ENCODE data around the gene B9D1.

Gene B9D1

GRCh38 chr17:19362277-19363113, at the start of gene B9D1:
B9D1 (minus strand) TSS chr17:19362723; CDS start chr17:19362569, 154 bp downstream.
- DNase-seq (ENCODE audit: low read depth in 2 of 2, low spot score in 1 of 2), result peak; percentile 86 to 91

DNA sequence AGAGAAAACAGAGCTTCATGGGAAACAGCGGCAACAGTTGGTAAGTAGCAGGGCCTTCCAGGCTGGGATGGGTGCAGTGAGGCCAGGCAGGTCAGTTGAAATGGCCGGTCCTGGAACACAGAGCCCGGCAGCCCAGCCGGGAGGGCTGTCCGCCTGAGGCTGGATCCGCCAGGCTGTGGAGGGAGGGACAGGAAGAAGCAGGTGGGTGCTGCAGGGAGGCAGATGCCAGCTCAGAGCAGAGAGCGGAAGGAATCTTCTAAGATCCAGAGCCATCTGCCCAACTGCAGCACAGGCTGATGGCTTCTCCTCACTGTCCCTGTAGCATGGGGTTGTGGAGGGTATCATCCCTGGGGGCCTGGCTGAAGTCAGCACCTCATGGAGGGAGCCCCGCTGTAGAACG, 49.1 kb upstream of the B9D1 start:
- DNase-seq (ENCODE audit: low read depth in 2 of 2, low spot score in 1 of 2), result no peak

GRCh38 chr17:19410875-19411620, 48.5 kb upstream of the B9D1 start, which contains the start of gene RNF112:
RNF112 (plus strand) TSS chr17:19411232; CDS start chr17:19411409, 177 bp downstream.
- no peak for DNase-seq (ENCODE audit: low read depth in 2 of 2, low spot score in 1 of 2)

DNA sequence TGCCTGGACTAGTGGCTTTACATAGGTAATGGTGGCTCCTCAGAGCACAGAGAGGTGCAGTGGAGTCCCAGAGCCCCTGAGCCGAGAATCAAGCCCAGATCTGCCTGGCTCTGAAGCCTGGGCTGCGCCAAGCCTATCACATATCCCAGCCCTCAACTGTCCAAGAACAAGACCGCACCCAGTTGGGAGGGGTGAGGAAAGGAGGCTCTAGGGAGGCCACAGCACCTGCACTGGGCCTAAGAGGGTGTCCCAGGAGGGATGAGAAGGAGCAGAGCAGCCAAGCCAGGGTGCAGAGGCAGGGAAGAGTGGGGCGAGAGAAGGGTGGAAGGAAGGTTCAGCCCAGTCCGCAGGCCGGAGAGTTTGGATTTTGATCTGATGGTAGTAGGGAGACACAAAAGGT, 47.6 kb upstream of the B9D1 start:
- DNase-seq (ENCODE audit: low read depth in 2 of 2, low spot score in 1 of 2), result no peak

- DNase-seq (ENCODE audit: low read depth in 2 of 2, low spot score in 1 of 2), result no peak
These were observed 47.0 kb upstream of the B9D1 start for GRCh38 chr17:19409509-19409908.

DNA sequence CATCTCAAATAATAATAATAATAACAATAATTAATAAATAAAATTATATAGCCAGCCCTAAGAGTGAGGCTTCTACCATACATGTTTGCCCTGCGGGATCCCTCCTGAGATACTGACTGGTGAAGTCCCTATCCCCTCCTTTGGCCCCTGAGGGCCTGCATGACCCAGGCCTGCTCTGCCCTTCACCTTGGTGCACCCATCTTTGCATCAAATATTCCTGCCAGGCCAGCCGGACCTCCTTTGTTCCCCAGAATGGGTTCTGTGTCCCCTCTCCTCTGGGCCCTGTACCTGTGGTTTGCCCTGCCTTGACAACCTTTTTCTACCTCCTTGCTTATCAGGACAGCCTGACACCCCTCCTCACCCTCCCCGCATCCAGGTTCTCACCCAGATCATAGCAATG, 46.5 kb upstream of the B9D1 start:
- no peak for DNase-seq (ENCODE audit: low read depth in 2 of 2, low spot score in 1 of 2)

GRCh38 chr17:19408346-19408710, 45.8 kb upstream of the B9D1 start:
- no peak for DNase-seq (ENCODE audit: low read depth in 2 of 2, low spot score in 1 of 2)

DNA sequence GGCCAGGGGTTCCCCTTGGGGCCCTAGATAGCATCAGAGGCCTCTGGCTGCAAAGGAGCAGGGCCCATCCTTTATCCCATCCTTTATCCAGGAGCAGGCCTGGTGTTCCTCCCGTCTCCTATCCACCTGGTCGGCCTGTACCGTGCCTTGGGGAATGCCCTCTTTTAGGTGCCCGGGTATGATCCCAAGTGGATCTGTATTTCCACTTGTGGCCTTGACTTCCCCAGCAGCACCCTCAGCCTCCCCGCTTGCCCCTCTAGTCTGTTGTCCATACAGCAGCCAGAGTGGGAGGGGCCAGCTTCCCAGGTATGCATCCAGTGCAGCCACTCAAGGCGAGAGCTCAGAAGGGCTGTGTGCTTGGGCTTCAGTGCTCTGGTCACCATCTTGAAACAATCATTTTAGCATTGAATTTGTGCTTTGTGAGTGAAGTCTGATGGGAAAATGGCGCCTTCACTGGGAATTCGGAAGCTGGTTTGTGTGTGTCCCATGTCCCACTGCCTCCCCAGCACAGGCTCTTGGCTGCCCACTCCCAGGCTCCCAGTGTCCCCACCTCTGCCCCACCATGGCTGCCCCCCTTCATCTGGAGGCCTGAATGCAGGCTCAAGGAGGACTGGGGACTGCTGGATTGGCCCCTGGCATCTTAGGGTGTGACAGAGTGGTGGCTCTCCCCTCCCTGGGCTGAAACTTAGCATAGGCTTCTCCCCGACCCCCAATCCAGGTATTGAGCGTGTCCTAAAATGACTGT, 45.2 kb upstream of the B9D1 start:
- no peak for DNase-seq (ENCODE audit: low read depth in 2 of 2, low spot score in 1 of 2)

DNA sequence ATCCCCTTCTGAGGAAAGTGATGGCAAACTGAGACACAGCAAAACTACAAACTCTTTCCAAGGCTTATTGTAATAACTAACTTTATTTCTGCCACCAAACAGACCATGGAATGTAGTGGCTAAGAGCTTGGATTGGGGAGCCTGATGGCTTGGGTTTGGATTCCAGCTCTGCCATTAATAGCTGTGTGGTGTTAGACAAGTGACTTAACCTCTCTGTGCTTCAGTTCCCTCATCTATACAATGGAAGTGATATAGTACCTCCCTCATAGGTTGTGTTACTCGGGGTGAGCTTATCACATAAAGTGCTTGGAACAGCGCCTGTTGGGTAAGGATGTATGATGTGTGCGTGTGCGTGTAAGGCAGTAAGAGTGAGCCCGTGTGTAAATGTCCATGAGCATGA, 42.6 kb upstream of the B9D1 start:
- no peak for DNase-seq (ENCODE audit: low read depth in 2 of 2, low spot score in 1 of 2)

DNA sequence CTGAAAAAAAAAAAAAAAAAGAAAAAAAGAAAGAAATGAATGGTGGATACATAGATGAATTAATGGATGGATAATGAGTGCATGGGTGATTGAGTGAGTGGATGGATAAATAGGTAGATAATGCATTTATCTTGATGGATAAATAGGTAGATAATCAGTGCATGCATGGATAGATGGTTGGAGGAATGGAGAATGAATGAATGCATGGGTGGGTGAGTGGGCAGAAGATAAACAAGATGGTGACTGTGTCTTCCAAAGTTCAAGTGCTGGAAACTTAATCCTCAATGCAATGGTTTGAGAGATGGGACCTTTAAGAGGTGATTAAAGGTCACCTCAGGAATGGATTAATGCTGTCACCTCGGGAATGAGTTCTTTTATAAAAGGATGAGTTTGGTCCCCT, 41.7 kb upstream of the B9D1 start:
- DNase-seq (ENCODE audit: low read depth in 2 of 2, low spot score in 1 of 2), result no peak

GRCh38 chr17:19403021-19403420, 40.5 kb upstream of the B9D1 start:
- no peak for DNase-seq (ENCODE audit: low read depth in 2 of 2, low spot score in 1 of 2)

DNA sequence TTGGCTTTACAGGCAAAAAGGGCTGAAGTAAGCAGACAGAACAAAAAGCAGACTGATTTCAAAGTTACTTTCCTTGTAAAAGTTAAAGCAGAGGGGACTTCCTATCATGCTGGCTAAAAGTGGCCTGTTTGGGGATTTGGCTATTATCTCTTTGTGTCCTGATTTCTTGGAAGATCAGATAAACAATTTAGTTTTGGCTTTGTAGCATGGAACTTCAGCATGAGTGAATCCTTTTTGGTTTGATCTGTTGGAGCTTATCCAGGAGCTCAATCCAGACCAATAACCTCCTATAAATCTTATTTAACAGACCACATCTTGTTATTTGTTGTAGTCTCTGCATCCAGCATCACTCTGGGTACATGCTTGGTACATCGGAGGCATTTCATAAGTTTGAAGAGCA, 39.6 kb upstream of the B9D1 start:
- no peak for DNase-seq (ENCODE audit: low read depth in 2 of 2, low spot score in 1 of 2)

DNA sequence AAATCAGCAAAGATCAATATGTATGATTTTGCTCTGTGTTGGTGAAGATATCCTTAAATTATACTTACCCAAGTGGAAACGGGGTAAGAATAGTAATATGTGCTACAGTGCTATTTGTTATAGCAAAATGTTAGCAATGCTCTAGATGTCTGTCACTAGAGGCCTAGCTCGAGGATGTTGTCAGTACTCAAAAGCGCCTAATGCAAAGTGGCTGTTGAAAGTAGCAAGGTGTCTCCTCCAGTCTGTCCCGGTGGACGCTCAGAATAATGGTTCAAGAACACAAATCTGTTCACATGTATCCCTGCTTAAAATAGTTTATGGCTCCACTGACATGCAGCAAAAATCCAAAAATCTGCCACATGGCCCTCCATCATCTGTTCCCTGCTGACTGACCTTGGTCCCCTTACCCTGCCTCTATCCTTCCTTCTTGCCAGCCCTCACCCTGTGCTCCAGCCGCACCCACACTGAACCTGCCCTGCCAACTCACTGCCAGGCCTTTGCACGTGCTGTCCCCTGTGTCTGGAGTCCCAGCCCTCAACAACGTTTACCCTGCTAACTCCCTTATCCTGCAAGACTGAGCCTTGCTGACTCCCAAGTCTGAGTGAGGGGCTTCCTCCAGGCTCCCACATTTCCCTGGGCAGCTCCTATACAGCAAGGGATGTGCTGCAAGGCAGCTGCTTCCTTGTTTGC, 38.9 kb upstream of the B9D1 start:
- no peak for DNase-seq (ENCODE audit: low read depth in 2 of 2, low spot score in 1 of 2)

DNA sequence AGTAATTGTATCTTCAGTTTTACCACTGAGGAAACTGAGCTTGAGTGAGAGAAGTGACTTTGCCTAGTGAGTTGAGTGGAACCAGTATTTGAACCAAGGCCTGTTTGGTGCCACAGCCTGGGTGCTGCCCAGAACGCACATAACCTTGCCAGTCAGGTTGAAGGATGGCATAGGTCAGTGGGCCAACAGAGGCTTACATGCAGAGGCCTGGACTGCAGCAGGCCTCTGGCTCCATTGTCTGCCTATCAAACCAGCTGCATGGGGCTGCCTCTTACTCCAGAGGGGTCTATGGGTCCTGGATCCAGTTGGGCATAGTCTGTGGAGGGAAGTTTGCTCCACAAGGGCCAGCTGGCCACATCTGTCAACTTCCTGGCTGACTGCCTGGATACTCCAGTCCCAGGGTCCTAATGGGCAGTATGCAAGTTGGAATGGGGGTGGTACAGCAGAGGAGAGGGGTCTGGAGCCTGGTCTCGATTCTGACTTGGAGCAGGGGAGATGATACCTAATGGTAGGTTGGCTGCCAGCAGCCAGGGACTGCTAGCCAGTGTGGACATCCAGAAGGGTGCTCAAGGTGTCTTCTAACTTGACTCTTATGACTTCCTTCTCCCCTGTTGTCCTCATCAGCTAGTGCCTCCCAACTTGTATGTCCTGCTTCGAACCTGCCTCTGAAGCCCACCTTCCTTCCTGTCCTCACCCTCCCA, 37.4 kb upstream of the B9D1 start:
- DNase-seq (ENCODE audit: low read depth in 2 of 2, low spot score in 1 of 2), result no peak

DNA sequence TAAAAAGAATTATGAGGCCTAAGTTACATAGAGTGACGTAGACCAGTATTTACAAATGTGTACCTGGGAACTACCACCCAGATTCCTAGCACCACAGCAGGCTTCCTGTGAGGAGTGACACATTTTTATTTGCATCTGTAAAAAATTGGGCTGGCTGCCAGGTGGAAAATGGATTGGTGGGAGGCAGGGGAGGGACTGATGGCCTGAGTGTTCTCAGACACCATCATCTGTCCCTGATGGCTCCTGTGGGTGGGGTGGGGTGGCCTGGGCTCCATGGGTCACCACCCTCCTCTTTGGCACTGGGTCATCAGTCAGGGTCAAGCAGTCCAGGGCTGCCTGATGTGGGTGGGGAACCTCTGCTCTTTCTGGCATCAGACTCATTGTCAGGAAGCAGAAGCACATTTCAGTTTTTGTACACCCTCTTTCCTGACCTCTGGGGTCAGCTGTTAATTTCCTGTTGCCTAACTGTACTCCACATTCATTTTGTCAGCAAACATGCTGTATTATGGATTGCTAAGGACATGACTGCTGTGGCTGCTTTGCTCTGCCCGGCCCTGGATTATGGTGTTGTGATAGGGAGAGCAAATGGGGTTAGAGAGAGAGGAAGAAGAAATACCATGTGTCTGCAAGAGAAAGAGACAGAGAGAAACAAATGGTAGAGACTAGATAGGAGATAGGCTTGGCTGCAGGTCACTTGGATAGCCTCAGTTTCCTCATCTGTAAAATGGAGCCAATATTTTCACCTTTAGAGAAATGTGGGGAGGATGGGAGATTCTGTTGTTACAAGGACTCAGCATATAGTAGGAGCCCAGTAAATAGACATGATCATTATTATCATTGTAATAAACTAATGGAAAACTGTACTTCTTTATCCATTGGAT, 36.0 kb upstream of the B9D1 start:
- DNase-seq (ENCODE audit: low read depth in 2 of 2, low spot score in 1 of 2), result no peak

DNA sequence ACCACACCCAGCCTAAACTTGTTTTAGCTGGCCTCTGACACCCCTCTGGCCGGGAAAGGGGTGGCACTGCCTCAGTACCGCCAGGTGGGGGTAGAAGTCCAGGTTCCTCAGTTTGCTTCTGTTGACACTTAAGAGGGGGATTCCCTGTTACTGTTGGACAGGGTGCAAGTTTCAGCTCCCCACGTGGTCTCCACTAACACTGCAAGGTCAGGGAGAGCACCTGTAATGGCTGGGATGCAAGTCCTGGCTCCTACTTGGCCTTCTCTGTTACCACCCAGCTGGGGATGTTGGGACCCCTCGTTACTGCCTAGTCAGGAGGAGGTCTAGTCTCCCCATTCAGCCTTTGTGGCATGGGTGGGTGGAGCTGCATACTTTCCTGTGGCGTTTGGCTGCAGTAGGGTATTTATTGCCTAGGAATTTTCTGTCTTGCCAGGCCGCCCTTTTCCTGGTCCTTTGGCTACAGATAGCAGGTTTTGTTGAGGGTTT, 35.1 kb upstream of the B9D1 start:
- no peak for DNase-seq (ENCODE audit: low read depth in 2 of 2, low spot score in 1 of 2)

DNA sequence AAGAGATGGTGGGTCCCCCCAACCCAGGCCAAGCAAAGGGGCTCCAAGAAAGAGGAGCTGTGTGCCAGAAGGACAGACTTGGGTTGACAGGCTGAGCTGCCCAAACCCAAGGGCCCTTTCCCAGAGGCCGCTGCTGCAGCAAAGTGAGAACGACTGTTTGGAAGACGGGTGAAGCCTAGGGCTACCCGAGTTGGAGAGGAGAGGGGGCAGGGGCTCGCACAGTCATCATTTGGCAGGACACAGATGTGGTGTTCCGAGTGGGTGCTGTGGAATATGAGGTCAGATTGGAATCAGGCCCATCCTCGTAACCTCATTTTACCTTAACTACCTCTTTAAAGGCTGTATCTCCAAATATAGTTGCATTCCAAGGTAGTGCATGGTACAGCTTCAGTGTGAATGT, 29.8 kb upstream of the B9D1 start:
- DNase-seq (ENCODE audit: low read depth in 2 of 2, low spot score in 1 of 2), result no peak

DNA sequence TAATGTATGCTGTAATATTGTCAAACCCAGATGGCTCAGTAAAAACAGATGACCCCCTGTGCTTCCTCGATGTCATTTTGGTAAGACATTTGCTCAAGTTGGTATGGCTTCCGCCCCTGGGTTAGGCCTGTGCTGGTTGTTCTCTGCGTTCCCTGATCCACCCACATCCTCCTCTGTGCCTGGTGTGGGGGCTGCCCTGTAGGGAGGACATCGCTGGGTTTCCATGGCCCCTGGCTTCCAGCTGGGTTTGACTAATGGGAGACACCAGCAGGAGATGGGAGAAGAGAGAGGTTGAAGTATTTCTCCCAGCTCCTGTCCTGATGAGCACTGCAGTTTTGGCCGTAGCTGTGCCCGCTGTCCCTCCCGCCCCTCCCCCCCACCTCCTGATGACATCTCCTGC, 28.9 kb upstream of the B9D1 start:
- DNase-seq (ENCODE audit: low read depth in 2 of 2, low spot score in 1 of 2), result no peak

DNA sequence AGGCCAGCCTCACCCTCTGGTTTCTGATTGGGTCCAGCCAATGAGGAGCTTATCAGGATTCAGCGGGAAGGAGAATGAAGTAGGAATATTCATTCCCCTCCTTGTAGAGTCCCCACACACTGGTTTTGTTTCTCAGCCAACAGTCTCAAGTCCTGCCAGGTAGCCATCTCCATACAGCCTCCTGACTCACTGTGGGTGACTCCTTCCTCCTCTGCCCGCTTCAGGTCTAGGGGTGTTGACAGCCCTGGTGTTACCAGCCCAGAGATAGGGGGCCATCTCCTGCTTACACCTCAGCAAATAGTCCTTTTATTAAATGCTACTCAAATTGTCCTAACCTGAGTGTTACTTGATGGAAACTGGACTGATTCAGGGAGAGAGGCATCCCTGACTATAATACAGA, 28.4 kb upstream of the B9D1 start:
- no peak for DNase-seq (ENCODE audit: low read depth in 2 of 2, low spot score in 1 of 2)
